Liver (tissue), 9 donors: ENCODE results near the gene EHBP1. TPM values are rescaled to one million over a fixed set of nuclear protein-coding genes. Genes with fewer than 3 reads are reported as not detected.

Source experiments
- DNase-seq: peaks from one replicate; pipeline ENCODE4 v3.0.0-alpha.2; 2017; ENCODE audit warnings: low spot score
- H3K27ac ChIP-seq, 2 donors: one replicate each; pipeline ENCODE4 v1.7.0; 2013; ENCODE audit warnings: inconsistent platforms in 2 of 2, low read length in 2 of 2, control low read depth in 1 of 2, low read depth in 1 of 2, mild to moderate bottlenecking in 1 of 2
- H3K27me3 ChIP-seq, 4 donors: one replicate each; pipeline versions ENCODE4 v1.6.1 to v1.7.0; 2013; ENCODE audit warnings: low read length in 3 of 4, inconsistent platforms in 1 of 4, mild to moderate bottlenecking in 1 of 4, moderate library complexity in 1 of 4; ENCODE audit not compliant: control insufficient read depth in 4 of 4, insufficient read depth in 4 of 4
- H3K36me3 ChIP-seq, 4 donors: one replicate each; pipeline versions ENCODE4 v1.6.1 to v1.7.0; 2013; ENCODE audit warnings: low read length in 3 of 4, mild to moderate bottlenecking in 3 of 4, low read depth in 1 of 4, moderate library complexity in 1 of 4; ENCODE audit not compliant: control insufficient read depth in 4 of 4, insufficient read depth in 3 of 4
- H3K4me1 ChIP-seq, 4 donors: one replicate each; pipeline versions ENCODE4 v1.6.1 to v1.7.0; 2013; ENCODE audit warnings: low read length in 3 of 4, mild to moderate bottlenecking in 3 of 4, moderate library complexity in 1 of 4; ENCODE audit not compliant: control insufficient read depth in 4 of 4, insufficient read depth in 4 of 4
- H3K4me3 ChIP-seq, 3 donors: one replicate each; pipeline versions ENCODE4 v1.6.1 to v1.7.0; 2013; ENCODE audit warnings: low read length in 3 of 3, control low read depth in 1 of 3, low read depth in 1 of 3, mild to moderate bottlenecking in 1 of 3
- H3K9ac ChIP-seq, 2 donors: one replicate each; pipeline ENCODE4 v1.7.0; 2013; ENCODE audit warnings: low read length in 2 of 2, mild to moderate bottlenecking in 2 of 2, moderate library complexity in 2 of 2, control low read depth in 1 of 2, low read depth in 1 of 2
- H3K9me3 ChIP-seq, 4 donors: one replicate each; pipeline versions ENCODE4 v1.6.1 to v1.7.0; 2013; ENCODE audit warnings: low read length in 3 of 4; ENCODE audit not compliant: control insufficient read depth in 4 of 4
- ATF3 ChIP-seq: IDR thresholded peaks from 2 replicates; pipeline ENCODE4 v1.6.1; 2016; ENCODE audit warnings: antibody characterized with exemption
- EGR1 ChIP-seq, 2 donors: IDR thresholded peaks; 2 replicates each; pipeline ENCODE4 v1.6.1; 2016 to 2018; ENCODE audit warnings: antibody characterized with exemption in 2 of 2, low read depth in 2 of 2
- FOXA1 ChIP-seq: IDR thresholded peaks from 2 replicates; pipeline ENCODE4 v1.6.1; 2016; ENCODE audit warnings: antibody characterized with exemption
- FOXA2 ChIP-seq: IDR thresholded peaks from 2 replicates; pipeline ENCODE4 v1.6.1; 2016; ENCODE audit warnings: antibody characterized with exemption
- GABPA ChIP-seq, 2 donors: IDR thresholded peaks in 1 of 2; conservative IDR thresholded peaks in 1 of 2; 2 replicates each; pipeline ENCODE4 v1.6.1; 2016; ENCODE audit warnings: antibody characterized with exemption in 2 of 2, mild to moderate bottlenecking in 1 of 2, moderate library complexity in 1 of 2
- HNF4A ChIP-seq, 2 donors: conservative IDR thresholded peaks; 2 replicates each; pipeline ENCODE4 v1.6.1; 2016; ENCODE audit warnings: antibody characterized with exemption in 2 of 2, mild to moderate bottlenecking in 2 of 2
- JUND ChIP-seq, 2 donors: IDR thresholded peaks; 2 replicates each; pipeline ENCODE4 v1.6.1; 2016; ENCODE audit warnings: antibody characterized with exemption in 2 of 2
- MAX ChIP-seq: IDR thresholded peaks from 2 replicates; pipeline ENCODE4 v1.6.1; 2016; ENCODE audit warnings: antibody characterized with exemption
- RAD21 ChIP-seq, 2 donors: IDR thresholded peaks; 2 replicates each; pipeline ENCODE4 v1.6.1; 2016; ENCODE audit warnings: antibody characterized with exemption in 2 of 2, mild to moderate bottlenecking in 2 of 2
- SP1 ChIP-seq: IDR thresholded peaks from 2 replicates; pipeline ENCODE4 v1.6.1; 2018; ENCODE audit warnings: antibody characterized with exemption, mild to moderate bottlenecking
- TAF1 ChIP-seq: conservative IDR thresholded peaks from 2 replicates; pipeline ENCODE4 v1.6.1; 2016; ENCODE audit warnings: antibody characterized with exemption, mild to moderate bottlenecking
- WGBS: extraction: QIAGEN DNeasy Blood & Tissue Kit; methylation state at CpG from one replicate; pipeline ENCODE4 v1.1.7; 2013; 5-methylcytosine and 5-hydroxymethylcytosine counted together
- polyA plus RNA-seq, 2 donors: library from polyadenylated mRNA; stranded (reverse) in 1 of 2; unstranded in 1 of 2; fragments of 200-250 nt in 1 of 2; fragments of >200 nt in 1 of 2; fragmentation: Nextera tagmentation in 1 of 2; extraction: Ambion mirVana in 1 of 2; gene quantifications; one replicate each; pipeline versions ENCODE4 v1.2.1 to v1.2.3, GENCODE V29; 2013 to 2015
- total RNA-seq, 2 donors: library from RNA; depleted of rRNA; stranded (reverse); fragments of >200 nt; gene quantifications; one replicate each; pipeline ENCODE4 v1.2.3, GENCODE V29; 2014
- donor health status: healthy.
- donor health status: healthy.
- donor health status: healthy.
- donor health status: healthy.
- donor health status: healthy.

The EHBP1 gene
- total and polyA plus RNA-seq, 4 donors = 16.6 to 85.8 (median 24.4) TPM

- Histone ChIP-seq H3K9me3 (peaks cover 0 to 26% (median 1%) of the 10 kb centered on the region in 4 donors), H3K27me3 (peaks cover 5 to 54% (median 12%) of the 10 kb centered on the region in 4 donors), H3K27ac (no peak overlapping the region), H3K36me3 (no peaks in the 10 kb centered on the region), H3K9ac (no peak overlapping the region), H3K4me3 (peak overlapping the region in 1 of 3 donors; percentile 33), H3K4me1 (peaks cover 7 to 27% (median 18%) of the 10 kb centered on the region in 4 donors)
- TF ChIP-seq HNF4A (conservative IDR thresholded peaks at IDR 0.05) (no peak), TAF1 (no peak), FOXA2 (no peak), EGR1 (IDR thresholded peaks at IDR 0.05; ENCODE audit: low read depth in 2 of 2) (no peak), GABPA (IDR thresholded peaks at IDR 0.05 in 1 of 2, conservative IDR thresholded peaks at IDR 0.05 in 1 of 2) (no peak)
- DNase-seq = no peak
- 10% methylated on average over 39 of the region's 39 CpGs for WGBS
These were observed 354.4 kb downstream of the EHBP1 start for GRCh38 chr2:63059793-63060471.

- Histone ChIP-seq H3K9me3 (peaks cover 0 to 21% (median 1%) of the 10 kb centered on the region in 4 donors), H3K27ac (no peak overlapping the region), H3K9ac (no peak overlapping the region), H3K4me3 (no peak overlapping the region), H3K36me3 (no peaks in the 10 kb centered on the region), H3K4me1 (peaks cover 7 to 25% (median 17%) of the 10 kb centered on the region in 4 donors), H3K27me3 (peaks cover 3 to 52% (median 9%) of the 10 kb centered on the region in 4 donors)
- DNase-seq = no peak
- WGBS = 31% methylated on average over 5 of the region's 5 CpGs
- TF ChIP-seq ATF3 (no peak), RAD21 (IDR thresholded peaks at IDR 0.05) (no peak), SP1 (no peak), JUND (IDR thresholded peaks at IDR 0.05) (no peak)
These were observed 355.0 kb downstream of the EHBP1 start for GRCh38 chr2:63060472-63060991.

GRCh38 chr2:63064197-63064596, 358.7 kb downstream of the EHBP1 start:
- H3K4me3 ChIP-seq = no peak overlapping the region
- DNase-seq = no peak
- TF ChIP-seq MAX = no peak
- TF ChIP-seq EGR1 (IDR thresholded peaks at IDR 0.05; ENCODE audit: low read depth in 2 of 2) = no peak
- TF ChIP-seq HNF4A (conservative IDR thresholded peaks at IDR 0.05) = no peak
- no peak for TF ChIP-seq FOXA2
- no peak for TF ChIP-seq FOXA1
- TF ChIP-seq JUND (IDR thresholded peaks at IDR 0.05) = no peak
- no peaks in the 10 kb centered on the region for H3K36me3 ChIP-seq
- peaks cover under 1 to 6% (median 2%) of the 10 kb centered on the region in 4 donors for H3K4me1 ChIP-seq
- WGBS = 33% methylated on average over 1 of the region's 1 CpG
- no peak overlapping the region for H3K27ac ChIP-seq
- H3K9ac ChIP-seq = no peak overlapping the region
- peaks cover 0 to 4% (median 1%) of the 10 kb centered on the region in 4 donors for H3K9me3 ChIP-seq
- H3K27me3 ChIP-seq = peaks cover 2 to 35% (median 15%) of the 10 kb centered on the region in 4 donors

- H3K4me1 ChIP-seq = peaks cover 0 to 1% (median 0%) of the 10 kb centered on the region in 4 donors
- peaks cover 0 to 2% (median 0%) of the 10 kb centered on the region in 4 donors for H3K9me3 ChIP-seq
- no peaks in the 10 kb centered on the region for H3K36me3 ChIP-seq
- no peak overlapping the region for H3K9ac ChIP-seq
- WGBS = 63% methylated on average over 4 of the region's 4 CpGs
- no peak for DNase-seq
- TF ChIP-seq EGR1 (IDR thresholded peaks at IDR 0.05; ENCODE audit: low read depth in 2 of 2) = no peak
- TF ChIP-seq GABPA (IDR thresholded peaks at IDR 0.05 in 1 of 2, conservative IDR thresholded peaks at IDR 0.05 in 1 of 2) = no peak
- no peak for TF ChIP-seq JUND (IDR thresholded peaks at IDR 0.05)
- H3K4me3 ChIP-seq = no peak overlapping the region
- H3K27me3 ChIP-seq = peaks cover 0 to 32% (median 15%) of the 10 kb centered on the region in 4 donors
- no peak overlapping the region for H3K27ac ChIP-seq
These were observed 359.1 kb downstream of the EHBP1 start for GRCh38 chr2:63064661-63065060.
